Hepatocyte (in vitro differentiated cells): ENCODE data around the gene GPATCH1. TPM values are rescaled to one million over a fixed set of nuclear protein-coding genes. Genes with fewer than 3 reads are reported as not detected.

Source experiments
- DNase-seq: peaks from one replicate; pipeline ENCODE4 v3.0.0-alpha.2; 2016; ENCODE audit warnings: low spot score
- H2AFZ ChIP-seq: fragments of 200-600 bp; sonication (generic); 2 replicates; pipeline ENCODE4 v1.6.0; 2016; ENCODE audit warnings: antibody characterized with exemption, mild to moderate bottlenecking
- H3K27ac ChIP-seq: fragments of 200-600 bp; sonication (generic); 2 replicates; pipeline ENCODE4 v1.5.1; 2016; ENCODE audit warnings: mild to moderate bottlenecking
- H3K27me3 ChIP-seq: fragments of 200-600 bp; sonication (generic); 2 replicates; pipeline ENCODE4 v1.6.1; 2016
- H3K36me3 ChIP-seq: fragments of 200-600 bp; sonication (generic); replicated peaks from 2 replicates; pipeline ENCODE4 v1.5.1; 2016; ENCODE audit warnings: low read depth; ENCODE audit not compliant: insufficient read depth
- H3K4me1 ChIP-seq: fragments of 200-600 bp; sonication (generic); 2 replicates; pipeline ENCODE4 v1.5.1; 2016; ENCODE audit warnings: mild to moderate bottlenecking, moderate library complexity; ENCODE audit not compliant: insufficient read depth
- H3K4me2 ChIP-seq: fragments of 200-600 bp; sonication (generic); 2 replicates; pipeline ENCODE4 v1.6.0; 2016
- H3K4me3 ChIP-seq: fragments of 200-600 bp; sonication (generic); 2 replicates; pipeline ENCODE4 v1.5.1; 2016; ENCODE audit warnings: mild to moderate bottlenecking
- H3K79me2 ChIP-seq: fragments of 200-600 bp; sonication (generic); 2 replicates; pipeline ENCODE4 v1.6.0; 2017; ENCODE audit warnings: mild to moderate bottlenecking
- H3K9me2 ChIP-seq: fragments of 200-600 bp; sonication (generic); replicated peaks from 2 replicates; pipeline ENCODE4 v1.6.0; 2017; ENCODE audit warnings: mild to moderate bottlenecking; ENCODE audit not compliant: insufficient read depth
- H3K9me3 ChIP-seq: fragments of 200-600 bp; sonication (generic); 2 replicates; pipeline ENCODE4 v1.5.1; 2016; ENCODE audit warnings: low read depth, mild to moderate bottlenecking
- H4K20me1 ChIP-seq: fragments of 200-600 bp; sonication (generic); 2 replicates; pipeline ENCODE4 v1.6.0; 2016; ENCODE audit warnings: mild to moderate bottlenecking; ENCODE audit not compliant: insufficient read depth, poor library complexity, severe bottlenecking
- CTCF ChIP-seq: fragments of 200-600 bp; sonication (generic); IDR thresholded peaks from 2 replicates; pipeline ENCODE4 v1.5.1; 2016; ENCODE audit warnings: antibody characterized with exemption, mild to moderate bottlenecking; ENCODE audit not compliant: poor library complexity
- EZH2 ChIP-seq: fragments of 200-600 bp; sonication (generic); IDR thresholded peaks from 2 replicates; pipeline ENCODE4 v1.6.1; 2016; ENCODE audit warnings: antibody characterized with exemption, mild to moderate bottlenecking, borderline replicate concordance
- EZH2phosphoT487 ChIP-seq: fragments of 200-600 bp; sonication (generic); IDR thresholded peaks from one replicate; pipeline ENCODE4 v1.6.1; 2018; ENCODE audit warnings: antibody characterized with exemption, mild to moderate bottlenecking, low read depth, moderate library complexity; ENCODE audit not compliant: unreplicated experiment, severe bottlenecking
- WGBS: methylation state at CpG from one replicate; pipeline ENCODE4 v1.1.6; 2016; ENCODE audit warnings: low lambda C conversion rate; ENCODE audit errors: missing lambda C conversion rate; 5-methylcytosine and 5-hydroxymethylcytosine counted together
- polyA plus RNA-seq: library from polyadenylated mRNA; unstranded; fragments of >200 nt; fragmentation: Nextera tagmentation; extraction: Ambion mirVana; gene quantifications from 2 replicates; pipeline ENCODE4 v1.2.1, GENCODE V29; 2016
- total RNA-seq: library from RNA; depleted of rRNA; stranded (reverse); fragments of >200 nt; gene quantifications from 2 replicates; pipeline ENCODE4 v1.2.3, GENCODE V29; 2014

Gene GPATCH1
- total and polyA plus RNA-seq, 2 experiments from 2014 or later: 6.8 to 14.5 TPM

- no peak overlapping the region for H3K4me2 ChIP-seq
- H3K9me2 ChIP-seq: no peaks in the 10 kb centered on the region
- peak overlapping the region; percentile 62 for H3K27ac ChIP-seq
- H3K4me1 ChIP-seq: peaks cover 10% of the 10 kb centered on the region
- no peak overlapping the region for H3K4me3 ChIP-seq
- H2AFZ ChIP-seq: no peak overlapping the region
- no peak for DNase-seq
- no peaks in the 10 kb centered on the region for H3K9me3 ChIP-seq
- H3K79me2 ChIP-seq: peaks cover 24% of the 10 kb centered on the region
- 81% methylated on average over 3 of the region's 3 CpGs for whole genome bisulfite sequencing
- no peaks in the 10 kb centered on the region for H3K27me3 ChIP-seq
- no peaks in the 10 kb centered on the region for H3K36me3 ChIP-seq
- TF ChIP-seq EZH2phosphoT487: no peak
- no peak for TF ChIP-seq CTCF
- no peak for TF ChIP-seq EZH2
- H4K20me1 ChIP-seq: no peaks in the 10 kb centered on the region
Observed at GRCh38 chr19:33085570-33086128, 4.7 kb downstream of the GPATCH1 start.

- peaks cover 16% of the 10 kb centered on the region for H3K79me2 ChIP-seq
- H3K27ac ChIP-seq: no peak overlapping the region
- H3K9me2 ChIP-seq: no peaks in the 10 kb centered on the region
- no peaks in the 10 kb centered on the region for H3K36me3 ChIP-seq
- no peaks in the 10 kb centered on the region for H3K9me3 ChIP-seq
- 97% methylated on average over 1 of the region's 1 CpG for WGBS
- no peak overlapping the region for H2AFZ ChIP-seq
- no peaks in the 10 kb centered on the region for H4K20me1 ChIP-seq
- H3K27me3 ChIP-seq: no peaks in the 10 kb centered on the region
- no peak overlapping the region for H3K4me3 ChIP-seq
- H3K4me2 ChIP-seq: no peak overlapping the region
- no peak for TF ChIP-seq EZH2phosphoT487
- TF ChIP-seq CTCF: no peak
- no peak for TF ChIP-seq EZH2
- H3K4me1 ChIP-seq: peaks cover 6% of the 10 kb centered on the region
- DNase-seq: no peak
Observed at GRCh38 chr19:33086955-33087354, 6.0 kb downstream of the GPATCH1 start.

GRCh38 chr19:33089010-33089409 lies 8.0 kb downstream of the GPATCH1 start:
- no peak for DNase-seq
- H3K27me3 ChIP-seq: no peaks in the 10 kb centered on the region
- no peaks in the 10 kb centered on the region for H3K36me3 ChIP-seq
- H3K27ac ChIP-seq: peak overlapping the region; percentile 66
- H3K4me1 ChIP-seq: no peaks in the 10 kb centered on the region
- H2AFZ ChIP-seq: no peak overlapping the region
- H3K9me3 ChIP-seq: no peaks in the 10 kb centered on the region
- H3K4me3 ChIP-seq: no peak overlapping the region
- TF ChIP-seq CTCF: no peak
- no peak for TF ChIP-seq EZH2
- TF ChIP-seq EZH2phosphoT487: no peak
- no peaks in the 10 kb centered on the region for H4K20me1 ChIP-seq
- H3K79me2 ChIP-seq: no peaks in the 10 kb centered on the region
- 58% methylated on average over 3 of the region's 3 CpGs for WGBS
- no peaks in the 10 kb centered on the region for H3K9me2 ChIP-seq
- no peak overlapping the region for H3K4me2 ChIP-seq

- H2AFZ ChIP-seq: no peak overlapping the region
- no peaks in the 10 kb centered on the region for H3K36me3 ChIP-seq
- H3K4me3 ChIP-seq: no peak overlapping the region
- no peaks in the 10 kb centered on the region for H3K27me3 ChIP-seq
- H3K79me2 ChIP-seq: no peaks in the 10 kb centered on the region
- H3K4me1 ChIP-seq: no peaks in the 10 kb centered on the region
- no peaks in the 10 kb centered on the region for H4K20me1 ChIP-seq
- no peak for TF ChIP-seq EZH2
- no peak for TF ChIP-seq EZH2phosphoT487
- TF ChIP-seq CTCF: no peak
- no peaks in the 10 kb centered on the region for H3K9me3 ChIP-seq
- 77% methylated on average over 3 of the region's 3 CpGs for WGBS
- no peak overlapping the region for H3K4me2 ChIP-seq
- no peaks in the 10 kb centered on the region for H3K9me2 ChIP-seq
- DNase-seq: no peak
- peak overlapping the region; percentile 54 for H3K27ac ChIP-seq
Observed at GRCh38 chr19:33090179-33090578, 9.2 kb downstream of the GPATCH1 start.
